Gastroesophageal sphincter (tissue), 3 donors: ENCODE data around the gene GPR132.

ENCODE experiments used
- CTCF ChIP-seq, 4 experiments: fragments of 200-600 bp in 2 of 4; fragments of 450-650 bp in 2 of 4; sonication (generic) in 1 of 4; IDR thresholded peaks; one replicate each; pipeline ENCODE4 v1.5.1; 2017 to 2019; ENCODE audit warnings: antibody characterized with exemption in 4 of 4, mild to moderate bottlenecking in 2 of 4, moderate library complexity in 2 of 4
- EP300 ChIP-seq: sonication (generic); formaldehyde crosslinking; IDR thresholded peaks from one replicate; pipeline ENCODE4 v1.6.1; 2017; ENCODE audit warnings: antibody characterized with exemption, mild to moderate bottlenecking
- POLR2A ChIP-seq, 2 donors: fragments of 450-650 bp; IDR thresholded peaks; one replicate each; pipeline ENCODE4 v1.6.1; 2017; ENCODE audit warnings: antibody characterized with exemption in 2 of 2, mild to moderate bottlenecking in 2 of 2, moderate library complexity in 1 of 2
- POLR2AphosphoS5 ChIP-seq: sonication (generic); formaldehyde crosslinking; IDR thresholded peaks from one replicate; pipeline ENCODE4 v1.6.1; 2017; ENCODE audit warnings: antibody characterized with exemption

GRCh38 chr14:105026802-105027563 is 38.2 kb downstream of the GPR132 start:
- no peak for TF ChIP-seq CTCF (IDR thresholded peaks at IDR 0.05)
- no peak for TF ChIP-seq POLR2A (IDR thresholded peaks at IDR 0.05)
- TF ChIP-seq POLR2AphosphoS5 = no peak
- TF ChIP-seq EP300 = no peak
